ENCODE data around the gene ZNF473.
"Not testable (repeated sequence)": the region's sequence is repeated elsewhere in the genome, so short reads cannot be mapped to it uniquely, and the experiment has no call there.

Gene ZNF473

DNA sequence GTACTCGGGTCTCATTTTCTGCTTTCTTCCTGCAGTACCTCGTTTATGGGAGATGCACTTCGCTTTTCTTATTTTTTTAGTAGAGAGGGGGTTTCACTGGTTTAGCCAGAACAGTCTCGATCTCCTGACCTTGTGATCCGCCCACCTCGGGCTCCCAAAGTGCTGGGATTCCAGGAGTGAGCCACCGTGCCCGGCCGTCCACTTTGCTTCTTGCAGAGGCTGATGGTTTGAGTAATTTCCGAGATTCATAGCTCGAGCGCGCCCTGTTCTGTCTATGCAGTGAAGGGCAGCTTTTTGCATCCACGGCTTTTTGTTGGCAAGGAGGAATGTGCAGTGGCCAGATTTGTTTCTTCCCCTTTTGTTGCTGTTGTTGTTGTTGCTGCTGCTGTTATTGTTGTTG is 73.1 kb downstream of the ZNF473 start:
- DNase-seq (ENCODE audit: low read depth in 2 of 2) = not testable (repeated sequence)

- DNase-seq (ENCODE audit: low read depth in 2 of 2) = not testable (repeated sequence)
These were observed 73.9 kb downstream of the ZNF473 start for GRCh38 chr19:50099696-50100095.

DNA sequence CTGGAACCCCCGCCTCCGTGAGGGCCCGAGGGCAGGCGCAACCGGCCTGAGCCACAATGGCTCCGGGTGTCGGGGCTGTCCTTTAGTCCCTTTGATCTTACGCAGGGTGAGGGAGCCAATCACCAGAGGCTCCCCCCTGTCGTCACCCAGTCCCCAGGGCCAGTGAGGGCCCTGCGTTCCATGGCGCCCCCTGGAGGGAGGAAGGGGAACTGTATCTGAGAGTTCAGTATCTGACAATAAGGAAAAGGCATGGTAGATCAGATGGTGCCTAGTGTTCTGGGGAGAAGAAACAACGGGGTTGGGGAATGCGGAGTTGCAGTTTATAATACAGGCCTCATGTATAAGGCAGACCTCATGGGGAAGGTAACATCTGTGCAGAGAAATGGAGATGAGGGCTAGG is 75.1 kb downstream of the ZNF473 start:
- not testable (repeated sequence) for DNase-seq (ENCODE audit: low read depth in 2 of 2)

Measured in stimulated activated CD4-positive, alpha-beta T cell treated with anti-CD3 and anti-CD28 coated beads, Interleukin-12 subunit alpha, Interleukin-12 subunit beta, amount 100 ng/mL, for 24 hours (primary cell).